ENCODE results near the gene MCM8. TPM values are rescaled to one million over a fixed set of nuclear protein-coding genes. Genes with fewer than 3 reads are reported as not detected.

The MCM8 gene
- polyA plus RNA-seq, 1 donor from 2014 or later, result 5.1 TPM

GRCh38 chr20:5920581-5920980 is 29.9 kb upstream of the MCM8 start:
- Histone ChIP-seq H4K20me1 (ENCODE audit: insufficient read depth) (no peaks in the 10 kb centered on the region), H3K36me3 (ENCODE audit: insufficient read depth, low read length) (peaks cover 9% of the 10 kb centered on the region), H3K9ac (ENCODE audit: low read length) (no peak overlapping the region), H3K27me3 (ENCODE audit: insufficient read depth, low read depth, low read length) (no peaks in the 10 kb centered on the region), H3K4me3 (ENCODE audit: low read length) (no peak overlapping the region), H3F3A (ENCODE audit: insufficient read depth, low read length, poor library complexity, severe bottlenecking) (no peaks in the 10 kb centered on the region), H3K9me2 (ENCODE audit: insufficient read depth, low read length) (no peaks in the 10 kb centered on the region), H3K9me3 (ENCODE audit: low read length) (no peaks in the 10 kb centered on the region), H3K27ac (ENCODE audit: low read length) (no peak overlapping the region), H3K4me2 (ENCODE audit: low read length) (no peak overlapping the region), H2AFZ (ENCODE audit: low read depth, low read length) (no peak overlapping the region), H3K79me2 (replicated peaks; ENCODE audit: insufficient read depth, low read length) (no peaks in the 10 kb centered on the region)
- TF ChIP-seq POLR2AphosphoS5 (IDR thresholded peaks at IDR 0.05) (no peak), SMC3 (conservative IDR thresholded peaks at IDR 0.05; ENCODE audit: poor library complexity) (no peak), RAD21 (conservative IDR thresholded peaks at IDR 0.05) (no peak), TAF1 (IDR thresholded peaks at IDR 0.05; ENCODE audit: low read depth) (no peak), REST (IDR thresholded peaks at IDR 0.05; ENCODE audit: borderline replicate concordance) (no peak), CTCF (IDR thresholded peaks at IDR 0.05; ENCODE audit: poor library complexity, severe bottlenecking) (no peak), MXI1 (conservative IDR thresholded peaks at IDR 0.05; ENCODE audit: poor library complexity, severe bottlenecking) (no peak), EP300 (conservative IDR thresholded peaks at IDR 0.05; ENCODE audit: poor library complexity, severe bottlenecking) (no peak), EZH2 (IDR thresholded peaks at IDR 0.05; ENCODE audit: borderline replicate concordance, insufficient read depth, low read length, poor library complexity, severe bottlenecking) (no peak)

GRCh38 chr20:5923493-5923892 is 27.0 kb upstream of the MCM8 start:
- no peaks in the 10 kb centered on the region for H3F3A ChIP-seq (ENCODE audit: insufficient read depth, low read length, poor library complexity, severe bottlenecking)

More at GRCh38 chr20:5923493-5923892, 27.0 kb upstream of the MCM8 start:
- Histone ChIP-seq H3K4me3 (ENCODE audit: low read length) (no peak overlapping the region), H3K9me2 (ENCODE audit: insufficient read depth, low read length) (no peaks in the 10 kb centered on the region), H3K36me3 (ENCODE audit: insufficient read depth, low read length) (peaks cover 4% of the 10 kb centered on the region), H3K4me2 (ENCODE audit: low read length) (no peak overlapping the region), H3K9me3 (ENCODE audit: low read length) (no peaks in the 10 kb centered on the region), H4K20me1 (ENCODE audit: insufficient read depth) (no peaks in the 10 kb centered on the region), H3K27me3 (ENCODE audit: insufficient read depth, low read depth, low read length) (no peaks in the 10 kb centered on the region), H3K79me2 (replicated peaks; ENCODE audit: insufficient read depth, low read length) (no peaks in the 10 kb centered on the region), H3K9ac (ENCODE audit: low read length) (no peak overlapping the region), H2AFZ (ENCODE audit: low read depth, low read length) (no peak overlapping the region), H3K27ac (ENCODE audit: low read length) (no peak overlapping the region)
- TF ChIP-seq EP300 (conservative IDR thresholded peaks at IDR 0.05; ENCODE audit: poor library complexity, severe bottlenecking) (no peak), REST (IDR thresholded peaks at IDR 0.05; ENCODE audit: borderline replicate concordance) (no peak), TAF1 (IDR thresholded peaks at IDR 0.05; ENCODE audit: low read depth) (no peak), EZH2 (IDR thresholded peaks at IDR 0.05; ENCODE audit: borderline replicate concordance, insufficient read depth, low read length, poor library complexity, severe bottlenecking) (no peak), MXI1 (conservative IDR thresholded peaks at IDR 0.05; ENCODE audit: poor library complexity, severe bottlenecking) (no peak), POLR2AphosphoS5 (IDR thresholded peaks at IDR 0.05) (no peak), RAD21 (conservative IDR thresholded peaks at IDR 0.05) (no peak), SMC3 (conservative IDR thresholded peaks at IDR 0.05; ENCODE audit: poor library complexity) (no peak), CTCF (IDR thresholded peaks at IDR 0.05; ENCODE audit: poor library complexity, severe bottlenecking) (no peak)
